Nephron progenitor cell (in vitro differentiated cells): Measurements from ENCODE around the gene LRRC14B.
A peak's percentile ranks its signal among the peaks of the same experiment; 100 is the strongest.

Experiments used
- DNase-seq: peaks from one replicate; pipeline ENCODE4 v3.0.0; 2021
- H3K27ac Mint-ChIP-seq: 2 replicates; pipeline ENCODE4 v1.8.0; 2021; ENCODE audit warnings: mild to moderate bottlenecking, moderate library complexity, mixed read lengths
- H3K27me3 Mint-ChIP-seq: 2 replicates; pipeline ENCODE4 v1.8.0; 2021; ENCODE audit warnings: mild to moderate bottlenecking, low read depth, mixed read lengths; ENCODE audit not compliant: poor library complexity
- H3K36me3 Mint-ChIP-seq: 2 replicates; pipeline ENCODE4 v1.8.0; 2021; ENCODE audit warnings: low read depth, mixed read lengths
- H3K4me1 Mint-ChIP-seq: 2 replicates; pipeline ENCODE4 v1.8.0; 2021; ENCODE audit warnings: mixed read lengths
- H3K4me3 Mint-ChIP-seq: 2 replicates; pipeline ENCODE4 v1.8.0; 2021; ENCODE audit warnings: mild to moderate bottlenecking, moderate library complexity, mixed read lengths
- H3K9me3 Mint-ChIP-seq: 2 replicates; pipeline ENCODE4 v1.8.0; 2021; ENCODE audit warnings: mild to moderate bottlenecking, moderate library complexity, mixed read lengths
- TF ChIP-seq, protein P1 (sequence below): fragments of 200-600 bp; sonication (generic); IDR thresholded peaks from 2 replicates; pipeline ENCODE4 v1.5.0; 2021; ENCODE audit warnings: antibody characterized with exemption

The LRRC14B gene

DNA sequence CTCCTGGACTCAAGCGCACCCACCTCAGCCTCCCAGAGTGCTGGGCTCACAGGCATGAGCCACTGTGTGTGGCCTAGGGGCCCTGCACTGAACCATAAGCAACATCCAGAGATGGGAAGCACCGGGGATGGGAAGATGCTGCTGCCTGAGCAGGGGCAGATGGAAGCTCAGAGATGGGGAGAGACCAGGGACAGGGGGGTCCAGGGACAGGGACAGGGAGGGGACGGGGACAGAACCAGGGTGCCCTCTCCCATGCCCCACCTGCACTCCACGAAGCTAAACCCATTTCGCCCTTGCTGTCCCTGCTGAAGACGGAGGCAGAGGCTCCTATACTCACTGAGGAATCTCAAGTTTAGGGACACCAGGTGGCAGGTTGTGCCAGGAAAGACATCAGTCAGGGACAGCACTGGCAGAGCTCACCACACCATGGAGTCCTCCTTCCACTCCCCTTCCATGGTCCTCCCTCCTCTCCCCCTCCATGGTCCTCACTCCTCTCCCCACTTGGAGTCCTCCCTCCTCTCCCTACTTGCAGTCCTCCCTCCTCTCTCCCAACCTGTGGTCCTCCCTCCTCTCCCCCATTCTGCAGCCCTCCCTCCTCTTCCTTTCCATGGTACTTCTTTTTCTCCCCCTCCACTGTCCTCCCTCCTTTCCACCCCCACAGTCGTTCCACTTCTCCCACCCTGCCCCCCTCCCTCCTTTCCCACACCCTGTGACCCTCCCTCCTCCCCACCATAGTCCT, 45.5 kb upstream of the LRRC14B start:
- Mint-ChIP-seq H3K27me3 (peaks cover 6% of the 10 kb centered on the region), H3K9me3 (peaks cover 37% of the 10 kb centered on the region), H3K4me3 (no peak overlapping the region), H3K27ac (no peak overlapping the region), H3K36me3 (peaks cover 84% of the 10 kb centered on the region), H3K4me1 (no peaks in the 10 kb centered on the region)
- TF ChIP-seq, protein P1, sequence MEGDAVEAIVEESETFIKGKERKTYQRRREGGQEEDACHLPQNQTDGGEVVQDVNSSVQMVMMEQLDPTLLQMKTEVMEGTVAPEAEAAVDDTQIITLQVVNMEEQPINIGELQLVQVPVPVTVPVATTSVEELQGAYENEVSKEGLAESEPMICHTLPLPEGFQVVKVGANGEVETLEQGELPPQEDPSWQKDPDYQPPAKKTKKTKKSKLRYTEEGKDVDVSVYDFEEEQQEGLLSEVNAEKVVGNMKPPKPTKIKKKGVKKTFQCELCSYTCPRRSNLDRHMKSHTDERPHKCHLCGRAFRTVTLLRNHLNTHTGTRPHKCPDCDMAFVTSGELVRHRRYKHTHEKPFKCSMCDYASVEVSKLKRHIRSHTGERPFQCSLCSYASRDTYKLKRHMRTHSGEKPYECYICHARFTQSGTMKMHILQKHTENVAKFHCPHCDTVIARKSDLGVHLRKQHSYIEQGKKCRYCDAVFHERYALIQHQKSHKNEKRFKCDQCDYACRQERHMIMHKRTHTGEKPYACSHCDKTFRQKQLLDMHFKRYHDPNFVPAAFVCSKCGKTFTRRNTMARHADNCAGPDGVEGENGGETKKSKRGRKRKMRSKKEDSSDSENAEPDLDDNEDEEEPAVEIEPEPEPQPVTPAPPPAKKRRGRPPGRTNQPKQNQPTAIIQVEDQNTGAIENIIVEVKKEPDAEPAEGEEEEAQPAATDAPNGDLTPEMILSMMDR = no peak
- DNase-seq = no peak

DNA sequence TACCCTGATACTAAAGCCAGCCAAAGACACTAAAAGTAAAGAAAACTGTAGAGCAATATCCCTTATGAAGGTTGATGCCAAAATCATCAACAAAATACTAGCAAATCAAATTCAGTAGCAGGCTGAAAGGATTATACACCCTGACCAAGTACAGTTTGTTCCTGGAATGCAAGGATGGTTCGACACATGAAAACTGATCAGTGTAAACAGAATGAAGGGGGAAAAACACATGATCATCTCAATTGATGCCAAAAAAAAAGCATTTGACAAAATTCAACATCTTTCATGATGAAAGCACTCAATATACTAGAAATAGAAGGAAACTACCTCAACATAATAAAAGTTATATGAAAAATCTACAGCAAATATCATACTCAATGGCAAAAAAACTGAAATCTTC, 43.5 kb upstream of the LRRC14B start:
- TF ChIP-seq, protein P1 = no peak
- no peak for DNase-seq
- Mint-ChIP-seq H3K27me3 (peaks cover 6% of the 10 kb centered on the region), H3K4me1 (no peaks in the 10 kb centered on the region), H3K27ac (no peak overlapping the region), H3K9me3 (peaks cover 37% of the 10 kb centered on the region), H3K36me3 (peaks cover 90% of the 10 kb centered on the region), H3K4me3 (no peak overlapping the region)

DNA sequence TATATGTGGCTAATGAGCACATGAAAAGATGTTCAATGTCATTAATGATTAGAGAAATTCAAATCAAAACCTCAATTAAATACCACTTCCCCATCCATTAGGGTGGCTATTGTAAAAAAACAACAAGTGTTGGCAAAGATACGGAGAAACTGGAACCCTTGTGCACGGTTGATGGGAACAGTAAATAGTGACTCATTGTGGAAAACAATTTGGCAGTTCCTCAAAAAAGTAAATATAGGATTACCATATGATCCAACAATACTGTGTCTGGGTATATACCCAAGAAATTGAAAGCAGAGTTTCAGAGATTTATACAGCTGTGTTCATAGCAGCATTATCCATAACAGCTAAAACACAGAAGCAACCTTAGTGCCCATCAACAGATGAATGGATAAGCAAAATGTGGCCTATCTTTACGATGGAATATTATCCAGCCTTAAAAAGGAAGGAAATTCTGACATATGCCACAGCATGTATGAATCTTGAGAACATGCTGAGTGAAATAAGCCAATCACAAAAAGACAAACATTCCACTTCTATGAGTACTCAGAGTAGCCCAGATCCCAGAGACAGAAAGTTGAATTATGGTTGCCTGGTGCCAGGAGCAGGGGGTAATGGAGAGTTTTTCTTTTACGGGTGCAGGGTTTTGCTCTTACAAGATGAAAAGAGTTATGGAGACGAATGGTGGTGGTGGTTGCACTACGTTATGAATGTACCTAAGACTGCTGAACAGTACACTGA, 41.4 kb upstream of the LRRC14B start:
- Mint-ChIP-seq H3K27ac (no peak overlapping the region), H3K4me3 (no peak overlapping the region), H3K36me3 (peaks cover 85% of the 10 kb centered on the region), H3K27me3 (peaks cover 9% of the 10 kb centered on the region), H3K9me3 (peaks cover 31% of the 10 kb centered on the region), H3K4me1 (peaks cover 9% of the 10 kb centered on the region)
- TF ChIP-seq, protein P1 = no peak
- no peak for DNase-seq

DNA sequence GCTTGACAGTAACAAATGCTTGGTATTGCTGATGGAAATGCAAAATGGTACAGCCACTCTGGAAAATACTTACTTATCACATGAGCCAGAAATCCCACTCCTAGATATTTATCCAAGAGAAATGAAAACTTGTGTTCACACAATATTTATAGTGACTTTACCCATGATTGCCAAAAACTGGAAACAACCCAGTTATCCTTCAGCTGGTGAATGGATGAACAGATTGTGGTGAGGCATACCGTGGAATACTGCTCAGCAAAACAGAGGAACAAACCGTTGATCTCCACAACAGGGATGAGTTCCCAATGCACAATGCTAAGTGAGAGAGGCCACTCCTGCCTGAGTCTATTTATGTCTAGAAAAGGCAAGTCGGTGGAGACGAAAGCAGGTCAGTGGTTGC, 40.5 kb upstream of the LRRC14B start:
- Mint-ChIP-seq H3K27me3 (peaks cover 9% of the 10 kb centered on the region), H3K27ac (peak overlapping the region; percentile 83), H3K36me3 (peaks cover 88% of the 10 kb centered on the region), H3K4me3 (no peak overlapping the region), H3K9me3 (peaks cover 31% of the 10 kb centered on the region), H3K4me1 (peaks cover 17% of the 10 kb centered on the region)
- no peak for DNase-seq
- TF ChIP-seq, protein P1 = no peak

DNA sequence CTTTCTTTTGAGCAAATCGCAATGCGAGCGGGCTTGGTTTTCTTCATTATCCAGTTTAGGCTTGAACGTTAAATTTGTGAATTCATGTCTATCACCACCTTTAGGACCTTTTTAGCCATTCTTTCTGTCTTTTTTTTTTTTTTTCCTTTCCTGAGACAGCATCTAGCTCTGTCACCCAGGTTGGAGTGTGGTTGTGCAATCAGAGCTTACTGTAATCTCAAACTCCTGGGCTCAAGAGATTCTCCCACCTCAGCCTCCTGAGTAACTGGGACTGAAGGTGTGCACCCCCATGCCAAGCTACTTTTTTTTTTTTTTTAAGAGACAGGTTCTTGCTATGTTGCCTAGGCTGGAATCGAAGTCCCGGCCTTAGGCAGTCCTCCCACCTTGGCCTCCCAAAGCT, 39.2 kb upstream of the LRRC14B start:
- Mint-ChIP-seq H3K9me3 (peaks cover 18% of the 10 kb centered on the region), H3K36me3 (peaks cover 84% of the 10 kb centered on the region), H3K27me3 (peaks cover 9% of the 10 kb centered on the region), H3K27ac (no peak overlapping the region), H3K4me1 (peaks cover 29% of the 10 kb centered on the region), H3K4me3 (no peak overlapping the region)
- TF ChIP-seq, protein P1 = no peak
- DNase-seq = no peak
